ENCODE data around the gene SLC24A3.

SLC24A3 gene

GRCh38 chr20:19771031-19771430 is 558.6 kb downstream of the SLC24A3 start:
- no peak for DNase-seq (ENCODE audit: low spot score)

Data from AG20443 (cell line).